Forelimb muscle (tissue), 1 donor: Measurements from ENCODE around the gene CHPT1. TPM values are rescaled to one million over a fixed set of nuclear protein-coding genes. Genes with fewer than 3 reads are reported as not detected.
"Not testable (repeated sequence)": the region's sequence is repeated elsewhere in the genome, so short reads cannot be mapped to it uniquely, and the experiment has no call there.

Source experiments
- DNase-seq: peaks from one replicate; pipeline ENCODE4 v3.0.0-alpha.2; 2013; ENCODE audit warnings: low read depth
- polyA plus RNA-seq: library from polyadenylated mRNA; unstranded; fragments of 120-200 nt; gene quantifications from one replicate; pipeline ENCODE4 v1.2.1, GENCODE V29; 2013; ENCODE audit not compliant: insufficient read length

CHPT1 gene
- 26.4 TPM for polyA plus RNA-seq

GRCh38 chr12:101697197-101697929 is at the start of gene CHPT1:
TSS of gene CHPT1 (plus strand) at chr12:101697640. CDS start at chr12:101697862, 222 bp downstream.
- DNase-seq = no peak

GRCh38 chr12:101647711-101648110 is 49.7 kb upstream of the CHPT1 start:
- no peak for DNase-seq

GRCh38 chr12:101648195-101648594 is 49.2 kb upstream of the CHPT1 start:
- DNase-seq = no peak

GRCh38 chr12:101650346-101651117 is 46.9 kb upstream of the CHPT1 start:
- no peak for DNase-seq

GRCh38 chr12:101653030-101653429 is 44.4 kb upstream of the CHPT1 start:
- DNase-seq = no peak

GRCh38 chr12:101653503-101653902 is 43.9 kb upstream of the CHPT1 start:
- no peak for DNase-seq

GRCh38 chr12:101654442-101654841 is 43.0 kb upstream of the CHPT1 start:
- no peak for DNase-seq

- no peak for DNase-seq
Observed at GRCh38 chr12:101655393-101655792, 42.0 kb upstream of the CHPT1 start.

GRCh38 chr12:101660662-101661061 is 36.8 kb upstream of the CHPT1 start:
- DNase-seq = not testable (repeated sequence)

- no peak for DNase-seq
Observed at GRCh38 chr12:101663298-101663697, 34.1 kb upstream of the CHPT1 start.

- DNase-seq = no peak
Observed at GRCh38 chr12:101664992-101665391, 32.4 kb upstream of the CHPT1 start.

GRCh38 chr12:101666052-101666728 is 31.2 kb upstream of the CHPT1 start:
- DNase-seq = no peak

GRCh38 chr12:101667591-101667990 is 29.8 kb upstream of the CHPT1 start:
- no peak for DNase-seq

GRCh38 chr12:101670007-101670671 is 27.3 kb upstream of the CHPT1 start:
- DNase-seq = no peak

- no peak for DNase-seq
Observed at GRCh38 chr12:101671157-101671791, 26.2 kb upstream of the CHPT1 start.

- DNase-seq = no peak
Observed at GRCh38 chr12:101671833-101672232, 25.6 kb upstream of the CHPT1 start.

- no peak for DNase-seq
Observed at GRCh38 chr12:101675555-101675954, 21.9 kb upstream of the CHPT1 start.

GRCh38 chr12:101676497-101676896 is 20.9 kb upstream of the CHPT1 start:
- not testable (repeated sequence) for DNase-seq

GRCh38 chr12:101678081-101678480 is 19.4 kb upstream of the CHPT1 start:
- DNase-seq = no peak

- DNase-seq = no peak
Observed at GRCh38 chr12:101680240-101680639, 17.2 kb upstream of the CHPT1 start.

- DNase-seq = no peak
Observed at GRCh38 chr12:101680647-101681046, 16.8 kb upstream of the CHPT1 start.
